Neural cell (in vitro differentiated cells): Measurements from ENCODE around the gene AK8. TPM values are rescaled to one million over a fixed set of nuclear protein-coding genes. Genes with fewer than 3 reads are reported as not detected.

ENCODE experiments used
- H2AFZ ChIP-seq: fragments of 200-600, 300-800 bp; sonication (generic), shearing (Covaris generic); 2 replicates; pipeline ENCODE4 v1.6.0; 2014; ENCODE audit warnings: low read depth, mild to moderate bottlenecking, antibody characterized with exemption, low read length, moderate library complexity
- H3F3A ChIP-seq: fragments of 200-600 bp; shearing (Covaris generic); 2 replicates; pipeline ENCODE4 v1.6.1; 2016; ENCODE audit warnings: mild to moderate bottlenecking, moderate library complexity, mixed read lengths, antibody characterized with exemption, low read length; ENCODE audit not compliant: insufficient read depth, poor library complexity, severe bottlenecking
- H3K27ac ChIP-seq: fragments of 200-600, 300-800 bp; sonication (generic), shearing (Covaris generic); 2 replicates; pipeline ENCODE4 v1.5.1; 2014; ENCODE audit warnings: mild to moderate bottlenecking, low read length, moderate library complexity
- H3K27me3 ChIP-seq: fragments of 300-800, 200-600 bp; sonication (generic), shearing (Covaris generic); 2 replicates; pipeline ENCODE4 v1.6.0; 2014; ENCODE audit warnings: mild to moderate bottlenecking, low read depth, low read length, moderate library complexity; ENCODE audit not compliant: insufficient read depth
- H3K36me3 ChIP-seq: fragments of 300-800, 200-600 bp; sonication (generic), shearing (Covaris generic); 2 replicates; pipeline ENCODE4 v1.5.1; 2014; ENCODE audit warnings: mild to moderate bottlenecking, antibody characterized with exemption, low read length, moderate library complexity; ENCODE audit not compliant: insufficient read depth
- H3K4me2 ChIP-seq: fragments of 300-800, 200-600 bp; sonication (generic), shearing (Covaris generic); 2 replicates; pipeline ENCODE4 v1.6.0; 2014; ENCODE audit warnings: mild to moderate bottlenecking, low read length
- H3K4me3 ChIP-seq: fragments of 300-800, 200-600 bp; sonication (generic), shearing (Covaris generic); 2 replicates; pipeline ENCODE4 v1.5.1; 2014; ENCODE audit warnings: mild to moderate bottlenecking, low read length, moderate library complexity
- H3K79me2 ChIP-seq: fragments of 200-600 bp; shearing (Covaris generic); replicated peaks from 2 replicates; pipeline ENCODE4 v1.6.0; 2014; ENCODE audit warnings: mild to moderate bottlenecking, low read length, moderate library complexity; ENCODE audit not compliant: insufficient read depth
- H3K9ac ChIP-seq: fragments of 300-800, 200-600 bp; sonication (generic), shearing (Covaris generic); 2 replicates; pipeline ENCODE4 v1.6.1; 2016; ENCODE audit warnings: mild to moderate bottlenecking, low read length, mixed read lengths
- H3K9me2 ChIP-seq: fragments of 200-600 bp; shearing (Covaris generic); 2 replicates; pipeline ENCODE4 v1.6.1; 2016; ENCODE audit warnings: mild to moderate bottlenecking, low read length, mixed read lengths; ENCODE audit not compliant: insufficient read depth
- H3K9me3 ChIP-seq: fragments of 200-600, 300-800 bp; sonication (generic), shearing (Covaris generic); 2 replicates; pipeline ENCODE4 v1.6.1; 2016; ENCODE audit warnings: mild to moderate bottlenecking, mixed run types, low read length, moderate library complexity, mixed read lengths
- H4K20me1 ChIP-seq: fragments of 200-600 bp; shearing (Covaris generic); 2 replicates; pipeline ENCODE4 v1.6.1; 2016; ENCODE audit warnings: mild to moderate bottlenecking, mixed run types; ENCODE audit not compliant: insufficient read depth
- CTCF ChIP-seq: fragments of 450-650 bp; IDR thresholded peaks from 2 replicates; pipeline ENCODE4 v1.5.1; 2014; ENCODE audit warnings: antibody characterized with exemption, mild to moderate bottlenecking, moderate library complexity; ENCODE audit not compliant: poor library complexity, severe bottlenecking
- EP300 ChIP-seq: fragments of 450-650 bp; conservative IDR thresholded peaks from 2 replicates; pipeline ENCODE4 v1.6.1; 2014; ENCODE audit warnings: antibody characterized with exemption, mild to moderate bottlenecking, moderate library complexity; ENCODE audit not compliant: poor library complexity, severe bottlenecking
- EZH2 ChIP-seq: fragments of 200-600, 300-800 bp; shearing (Covaris generic), sonication (generic); IDR thresholded peaks from 2 replicates; pipeline ENCODE4 v1.6.1; 2014; ENCODE audit warnings: antibody characterized with exemption, low read length, borderline replicate concordance, mild to moderate bottlenecking; ENCODE audit not compliant: insufficient read depth, poor library complexity, severe bottlenecking
- MXI1 ChIP-seq: fragments of 450-650 bp; conservative IDR thresholded peaks from 2 replicates; pipeline ENCODE4 v1.6.1; 2014; ENCODE audit warnings: antibody characterized with exemption, mild to moderate bottlenecking; ENCODE audit not compliant: poor library complexity, severe bottlenecking
- POLR2AphosphoS5 ChIP-seq: IDR thresholded peaks from 2 replicates; pipeline ENCODE4 v1.6.1; 2012
- RAD21 ChIP-seq: fragments of 450-650 bp; conservative IDR thresholded peaks from 2 replicates; pipeline ENCODE4 v1.6.1; 2014; ENCODE audit warnings: antibody characterized with exemption, mild to moderate bottlenecking, moderate library complexity
- REST ChIP-seq: IDR thresholded peaks from 2 replicates; pipeline ENCODE4 v1.6.1; 2012; ENCODE audit warnings: borderline replicate concordance
- SMC3 ChIP-seq: fragments of 450-650 bp; conservative IDR thresholded peaks from 2 replicates; pipeline ENCODE4 v1.6.1; 2014; ENCODE audit warnings: antibody characterized with exemption, mild to moderate bottlenecking, moderate library complexity; ENCODE audit not compliant: poor library complexity
- TAF1 ChIP-seq: IDR thresholded peaks from 2 replicates; pipeline ENCODE4 v1.6.1; 2012; ENCODE audit warnings: low read depth
- polyA plus RNA-seq: library from polyadenylated mRNA; depleted of rRNA; stranded (reverse); fragments of >200 nt; gene quantifications from 2 replicates; pipeline ENCODE4 v1.2.3, GENCODE V29; 2014

AK8 gene
- polyA plus RNA-seq, 1 donor from 2014 or later = 0.71 TPM

- Histone ChIP-seq H2AFZ (no peak overlapping the region), H3K27me3 (peaks cover 6% of the 10 kb centered on the region), H3F3A (no peaks in the 10 kb centered on the region), H3K4me3 (no peak overlapping the region), H3K9me3 (no peaks in the 10 kb centered on the region), H3K27ac (no peak overlapping the region), H4K20me1 (no peaks in the 10 kb centered on the region), H3K36me3 (no peaks in the 10 kb centered on the region), H3K79me2 (no peaks in the 10 kb centered on the region), H3K9me2 (no peaks in the 10 kb centered on the region), H3K4me2 (no peak overlapping the region), H3K9ac (no peak overlapping the region)
- TF ChIP-seq EP300 = no peak
- TF ChIP-seq POLR2AphosphoS5 = no peak
- no peak for TF ChIP-seq SMC3
- TF ChIP-seq TAF1 = no peak
- TF ChIP-seq REST = no peak
- no peak for TF ChIP-seq MXI1
- TF ChIP-seq RAD21 = no peak
- TF ChIP-seq EZH2 = no peak
- no peak for TF ChIP-seq CTCF
Measured at GRCh38 chr9:132749306-132749705, 128.8 kb downstream of the AK8 start.

- Histone ChIP-seq H4K20me1 (no peaks in the 10 kb centered on the region), H3K4me3 (no peak overlapping the region), H3K9me2 (no peaks in the 10 kb centered on the region), H3K4me2 (no peak overlapping the region), H3K9ac (no peak overlapping the region), H3F3A (no peaks in the 10 kb centered on the region), H3K36me3 (no peaks in the 10 kb centered on the region), H2AFZ (no peak overlapping the region), H3K79me2 (no peaks in the 10 kb centered on the region), H3K27ac (no peak overlapping the region), H3K27me3 (peaks cover 6% of the 10 kb centered on the region), H3K9me3 (no peaks in the 10 kb centered on the region)
- TF ChIP-seq CTCF (no peak), TAF1 (no peak), EP300 (no peak), MXI1 (no peak), POLR2AphosphoS5 (no peak), REST (no peak), SMC3 (no peak), EZH2 (no peak), RAD21 (no peak)
Measured at GRCh38 chr9:132748450-132748849, 129.6 kb downstream of the AK8 start.
